ENCODE measurements around the gene ZCCHC14.
A peak's percentile ranks its signal among the peaks of the same experiment; 100 is the strongest.
"Not testable (repeated sequence)": the region's sequence is repeated elsewhere in the genome, so short reads cannot be mapped to it uniquely, and the experiment has no call there.

Gene ZCCHC14

GRCh38 chr16:87524407-87524806, 31.6 kb upstream of the ZCCHC14 start:
- no peak for DNase-seq (ENCODE audit: low read depth)

GRCh38 chr16:87523605-87524004, 30.8 kb upstream of the ZCCHC14 start:
- DNase-seq (ENCODE audit: low read depth) = not testable (repeated sequence)

DNA sequence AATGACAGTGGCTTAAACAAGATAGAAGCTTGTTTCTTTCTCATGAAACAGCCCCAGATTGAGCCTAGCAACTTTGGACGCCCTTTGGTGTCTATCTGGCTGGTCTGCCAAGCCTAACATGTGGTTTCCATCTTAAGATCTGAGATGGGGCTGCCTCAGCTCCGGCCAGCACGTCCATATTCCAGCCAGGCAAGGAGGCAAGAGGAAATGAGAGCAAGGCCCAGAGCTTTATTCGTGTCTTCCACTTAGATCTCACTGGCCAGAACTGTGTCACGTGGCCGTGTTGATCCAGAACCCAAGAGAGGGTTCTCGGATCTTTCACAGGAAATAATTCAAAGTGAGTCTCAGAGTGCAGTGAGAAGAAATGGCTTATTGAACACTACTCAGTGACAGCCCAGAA, 28.9 kb upstream of the ZCCHC14 start:
- DNase-seq (ENCODE audit: low read depth) = not testable (repeated sequence)

GRCh38 chr16:87519170-87519569, 26.3 kb upstream of the ZCCHC14 start:
- not testable (repeated sequence) for DNase-seq (ENCODE audit: low read depth)

GRCh38 chr16:87518430-87519051, 25.7 kb upstream of the ZCCHC14 start:
- peak; percentile 14 for DNase-seq (ENCODE audit: low read depth)

- DNase-seq (ENCODE audit: low read depth) = not testable (repeated sequence)
Measured at GRCh38 chr16:87517610-87518429, 25.0 kb upstream of the ZCCHC14 start.

DNA sequence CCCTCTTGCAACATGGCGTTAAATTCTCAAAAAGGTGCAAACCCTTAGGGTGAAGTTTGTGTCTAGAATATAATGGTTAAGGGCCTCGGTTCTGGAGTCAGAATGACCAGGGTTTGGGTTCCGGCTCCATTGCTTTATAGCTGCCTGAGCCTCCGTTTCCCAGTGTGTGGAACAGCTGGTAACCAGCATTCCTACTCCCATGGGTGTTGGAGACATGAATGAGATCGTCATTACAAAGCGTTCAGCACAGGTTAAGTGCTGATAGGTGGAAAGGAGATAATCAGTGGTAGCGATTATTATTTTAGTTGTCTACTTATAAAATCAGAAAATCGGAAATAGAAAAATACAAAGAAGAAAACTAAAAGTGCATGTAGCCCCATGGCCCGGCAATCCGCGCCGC, 23.5 kb upstream of the ZCCHC14 start:
- no peak for DNase-seq (ENCODE audit: low read depth)

DNA sequence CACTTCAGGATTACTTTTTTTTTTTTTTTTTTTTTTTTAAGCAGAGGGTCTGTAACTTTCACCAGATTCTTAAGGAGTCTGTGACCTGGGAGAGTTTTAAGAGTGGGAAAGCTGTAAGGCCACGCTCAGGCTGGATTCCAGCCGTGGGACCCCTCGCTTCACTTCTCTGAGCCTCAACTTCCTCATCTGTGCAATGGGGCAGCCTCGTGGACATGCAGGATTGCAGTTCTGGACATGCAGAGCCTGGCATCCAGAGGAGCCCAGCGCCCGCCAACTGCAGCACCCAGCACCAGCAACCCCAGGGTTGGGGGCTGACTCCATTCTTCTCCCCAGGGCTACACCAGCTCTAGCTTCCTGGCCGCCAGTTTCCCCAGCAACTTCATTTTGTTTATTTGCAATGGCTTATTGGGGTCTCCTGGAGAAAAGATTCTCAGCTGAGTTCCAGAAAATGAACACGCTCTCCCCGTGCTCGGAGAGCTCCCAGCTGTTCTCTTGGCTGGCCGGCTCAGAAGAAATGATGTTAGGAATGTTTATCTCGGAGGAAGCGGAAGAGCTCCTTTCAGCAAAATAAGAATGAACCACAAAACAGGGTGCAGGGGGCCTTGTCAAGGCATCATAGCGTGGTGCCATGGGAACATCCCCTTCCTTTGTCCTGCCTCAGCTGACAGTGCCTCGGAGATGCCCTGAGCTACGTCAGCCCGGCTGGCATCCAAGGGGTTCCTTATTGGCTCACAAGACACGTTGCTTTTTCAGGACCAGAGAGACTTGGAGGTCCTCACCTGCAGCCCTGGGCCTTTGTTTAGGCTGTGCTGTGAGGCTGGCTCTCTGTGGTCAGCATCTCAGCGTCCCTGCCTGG, 22.9 kb upstream of the ZCCHC14 start:
- DNase-seq (ENCODE audit: low read depth) = no peak

DNA sequence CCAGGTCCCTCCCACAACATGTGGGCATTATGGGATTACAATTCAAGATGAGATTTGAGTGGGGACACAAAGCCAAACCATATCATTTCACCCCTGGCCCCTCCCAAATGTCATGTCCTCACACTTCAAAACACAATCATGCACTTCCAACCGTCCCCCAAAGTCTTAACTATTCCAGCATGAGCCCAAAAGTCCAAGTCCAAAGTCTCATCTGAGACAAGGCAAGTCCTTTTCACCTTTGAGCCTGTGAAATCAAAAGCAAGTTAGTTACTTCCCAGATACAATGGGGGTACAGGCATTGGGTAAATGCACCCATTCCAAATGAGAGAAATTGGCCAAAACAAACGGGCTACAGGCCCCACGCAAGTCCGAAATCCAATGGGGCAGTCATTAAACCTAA, 17.0 kb upstream of the ZCCHC14 start:
- not testable (repeated sequence) for DNase-seq (ENCODE audit: low read depth)

DNA sequence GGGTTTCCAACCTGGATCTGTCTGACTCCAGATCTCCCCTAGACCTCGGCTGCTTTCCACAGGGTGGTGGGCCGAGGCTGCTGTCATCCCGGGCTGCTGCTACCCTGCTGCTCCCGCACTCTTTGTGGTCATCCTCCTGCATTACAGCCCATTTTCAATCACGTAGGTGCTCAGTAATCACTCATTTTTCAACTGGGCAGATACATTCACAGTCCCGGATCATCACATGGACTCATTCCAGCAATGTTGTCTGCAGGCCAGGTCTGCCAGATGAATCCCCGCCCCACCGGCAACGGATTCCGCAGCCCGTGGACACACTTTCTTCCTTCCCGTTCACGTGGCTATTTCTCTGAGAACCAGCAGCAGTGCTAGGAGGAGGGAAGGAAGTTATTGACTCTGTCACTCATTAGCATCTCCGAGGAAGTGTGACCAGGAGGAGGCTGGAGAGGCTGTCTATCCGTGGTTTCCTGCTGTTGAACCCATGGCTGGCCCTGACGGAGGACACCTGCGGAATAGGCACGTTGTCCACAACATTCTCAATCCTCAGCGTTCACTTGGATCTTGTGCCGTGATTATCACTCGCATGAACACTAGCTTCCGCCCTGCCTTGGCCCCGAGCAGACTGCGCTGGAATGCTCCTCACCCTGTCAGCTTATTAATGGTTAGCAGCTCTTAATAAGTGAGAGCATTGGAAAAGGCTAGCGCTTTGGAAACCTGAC, 14.7 kb upstream of the ZCCHC14 start:
- DNase-seq (ENCODE audit: low read depth) = no peak

DNA sequence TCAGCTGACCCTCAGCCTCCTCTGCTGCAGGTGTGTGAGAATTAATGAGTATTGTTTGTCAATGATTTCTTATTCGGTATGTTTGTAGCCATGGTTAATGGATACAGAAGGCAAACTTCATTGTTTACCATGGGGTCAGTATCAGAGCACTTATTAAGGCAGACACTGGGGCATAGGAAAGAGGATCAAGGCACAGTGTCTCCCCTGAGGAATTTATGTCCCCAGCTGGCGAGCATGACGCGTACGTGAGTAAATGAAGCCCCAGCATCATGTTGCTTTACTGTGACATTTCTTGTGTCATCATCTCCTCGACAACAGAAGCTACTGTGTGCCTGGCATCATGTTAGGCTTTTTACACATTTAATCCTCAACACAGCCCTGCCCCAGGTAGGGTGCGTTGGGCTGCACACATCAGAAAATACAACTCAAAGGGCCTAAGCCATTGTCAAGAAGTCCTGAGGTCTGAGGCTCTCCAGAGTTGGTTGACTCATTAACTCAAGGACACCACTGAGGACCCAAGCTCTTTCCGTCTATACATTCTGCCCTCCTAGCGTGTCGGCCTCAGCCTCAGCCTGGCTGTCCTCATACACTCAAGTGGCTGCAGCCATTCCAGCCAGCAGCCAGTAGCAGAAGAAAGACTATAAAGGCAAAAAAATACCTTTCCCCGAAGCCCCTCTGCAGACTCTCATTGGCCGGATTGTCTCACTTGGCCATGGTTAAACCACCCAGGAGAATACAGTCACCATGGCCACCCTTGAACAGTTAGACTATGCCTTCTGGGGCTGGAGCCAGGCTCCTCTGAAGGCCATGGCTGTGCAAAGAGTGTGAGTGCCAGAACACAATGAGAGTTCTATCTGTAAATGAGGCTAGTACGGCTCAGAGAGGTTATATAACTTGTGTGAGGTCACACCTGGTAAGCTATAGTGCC, 13.9 kb upstream of the ZCCHC14 start:
- DNase-seq (ENCODE audit: low read depth) = no peak

DNA sequence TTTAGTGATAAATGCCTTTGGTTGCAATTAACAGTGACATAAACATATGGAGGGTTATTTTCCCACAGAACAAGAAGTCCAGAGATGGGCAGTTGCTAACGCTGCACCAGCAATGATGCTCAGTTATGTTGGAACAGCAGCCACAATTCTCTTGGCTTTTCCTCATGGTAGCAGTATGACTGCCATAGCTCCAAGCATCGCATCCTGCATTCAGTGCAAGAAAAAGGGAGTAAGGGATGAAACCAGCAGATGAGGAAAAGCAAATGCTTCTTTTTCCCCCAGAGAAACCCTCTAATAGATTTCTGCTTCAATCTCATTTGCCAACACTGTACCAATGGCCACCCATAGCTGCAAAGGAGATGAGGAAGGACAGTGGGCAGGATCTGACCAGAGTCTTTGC, 13.0 kb upstream of the ZCCHC14 start:
- DNase-seq (ENCODE audit: low read depth) = no peak

- not testable (repeated sequence) for DNase-seq (ENCODE audit: low read depth)
Measured at GRCh38 chr16:87503232-87503937, 10.6 kb upstream of the ZCCHC14 start.

GRCh38 chr16:87502308-87502969, 9.6 kb upstream of the ZCCHC14 start:
- no peak for DNase-seq (ENCODE audit: low read depth)

- DNase-seq (ENCODE audit: low read depth) = no peak
Measured at GRCh38 chr16:87501117-87501516, 8.3 kb upstream of the ZCCHC14 start.

- peak; percentile 53 for DNase-seq (ENCODE audit: low read depth)
Measured at GRCh38 chr16:87499189-87499486, 6.3 kb upstream of the ZCCHC14 start.

DNA sequence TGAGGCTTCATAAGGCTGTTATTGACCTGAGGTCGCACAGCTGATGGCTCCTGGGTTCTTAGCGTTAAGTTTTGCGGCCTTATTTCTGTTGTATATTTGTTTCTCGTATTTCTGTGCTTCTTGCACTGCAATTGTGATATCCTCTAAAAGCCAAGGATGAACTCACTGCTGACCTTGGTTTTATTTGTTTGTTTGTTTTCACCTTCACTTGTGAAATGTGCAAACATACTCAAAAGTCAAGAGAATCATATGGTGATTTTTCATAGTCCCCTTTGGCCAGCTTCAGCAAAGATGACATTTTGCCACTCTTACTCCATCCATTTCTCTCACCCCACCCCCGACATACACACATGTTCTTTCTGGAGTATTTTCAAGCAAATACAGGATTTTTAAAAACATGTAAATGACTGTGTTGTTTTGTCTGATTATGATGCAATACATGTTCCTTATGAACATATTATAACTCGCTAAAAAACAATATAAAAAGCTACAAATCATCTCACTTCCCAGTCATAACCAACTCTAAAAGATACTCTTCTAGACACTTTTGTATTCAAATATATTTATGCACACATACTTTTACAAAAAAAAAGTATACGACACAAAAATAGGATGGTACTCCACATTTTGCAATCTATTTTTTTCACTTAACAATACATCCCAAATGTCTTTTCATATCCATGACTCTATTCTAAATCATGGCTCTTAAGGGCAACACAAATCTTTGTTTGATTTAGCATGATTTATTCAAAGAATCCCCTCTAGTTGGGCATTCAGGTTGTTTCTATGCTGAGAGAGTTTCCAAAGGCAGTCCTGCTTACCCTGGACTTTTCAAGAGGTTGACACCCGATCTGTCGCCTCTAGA, 5.7 kb upstream of the ZCCHC14 start:
- DNase-seq (ENCODE audit: low read depth) = no peak

DNA sequence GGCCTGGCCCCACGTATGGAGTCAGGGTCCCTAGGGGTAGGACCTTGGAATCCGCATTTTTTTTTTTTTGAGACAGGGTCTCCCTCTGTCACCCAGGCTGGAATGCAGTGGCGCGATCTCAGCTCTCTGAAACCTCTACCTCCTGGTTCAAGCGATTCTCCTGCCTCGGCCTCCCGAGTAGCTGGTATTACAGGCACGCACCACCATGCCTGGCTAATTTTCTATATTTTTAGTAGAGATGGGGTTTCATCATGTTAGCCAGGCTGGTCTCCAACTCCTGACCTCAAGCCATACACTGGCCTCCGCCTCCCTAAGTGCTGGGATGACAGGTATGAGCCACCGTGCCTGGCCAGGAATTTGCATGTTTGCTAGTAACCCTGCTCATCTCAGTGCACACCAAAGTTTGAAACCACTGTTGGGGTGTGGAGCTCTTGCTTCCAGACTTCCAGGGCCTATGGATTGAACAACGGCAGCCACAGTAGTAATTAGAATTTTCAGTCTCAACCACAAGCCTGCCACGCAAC, 5.0 kb upstream of the ZCCHC14 start:
- DNase-seq (ENCODE audit: low read depth) = not testable (repeated sequence)
